ENCODE results near the gene RALGAPB.

RALGAPB gene

GRCh38 chr20:38581830-38582358 lies 109.3 kb downstream of the RALGAPB start:
- DNase-seq (ENCODE audit: low spot score) = no peak
- TF ChIP-seq CTCF (IDR thresholded peaks at IDR 0.05; ENCODE audit: extremely low read depth, insufficient read depth, missing control alignments) = no peak
- in situ Hi-C loops (cut with MboI; ENCODE audit: low pct_unique_long_range_greater_than_20kb, low sequenced_read_pairs, unreplicated experiment) = no loop called here

- in situ Hi-C loops (cut with MboI; ENCODE audit: low pct_unique_long_range_greater_than_20kb, low sequenced_read_pairs, unreplicated experiment) = no loop called here
Observed at GRCh38 chr20:38583306-38583705, 110.7 kb downstream of the RALGAPB start.

GRCh38 chr20:38584099-38584763 lies 111.6 kb downstream of the RALGAPB start:
- no peak for TF ChIP-seq CTCF (IDR thresholded peaks at IDR 0.05; ENCODE audit: extremely low read depth, insufficient read depth, missing control alignments)
- DNase-seq (ENCODE audit: low spot score) = no peak
- in situ Hi-C loops (cut with MboI; ENCODE audit: low pct_unique_long_range_greater_than_20kb, low sequenced_read_pairs, unreplicated experiment) = no loop called here

More at GRCh38 chr20:38583306-38583705, 110.7 kb downstream of the RALGAPB start:
- TF ChIP-seq CTCF (IDR thresholded peaks at IDR 0.05; ENCODE audit: extremely low read depth, insufficient read depth, missing control alignments) = no peak
- DNase-seq (ENCODE audit: low spot score) = no peak

GRCh38 chr20:38585404-38586180 lies 112.9 kb downstream of the RALGAPB start:
- no peak for TF ChIP-seq CTCF (IDR thresholded peaks at IDR 0.05; ENCODE audit: extremely low read depth, insufficient read depth, missing control alignments)
- DNase-seq (ENCODE audit: low spot score) = no peak
- in situ Hi-C loops (cut with MboI; ENCODE audit: low pct_unique_long_range_greater_than_20kb, low sequenced_read_pairs, unreplicated experiment) = no loop called here

GRCh38 chr20:38586181-38586525 lies 113.5 kb downstream of the RALGAPB start:
- no peak for TF ChIP-seq CTCF (IDR thresholded peaks at IDR 0.05; ENCODE audit: extremely low read depth, insufficient read depth, missing control alignments)
- in situ Hi-C loops (cut with MboI; ENCODE audit: low pct_unique_long_range_greater_than_20kb, low sequenced_read_pairs, unreplicated experiment) = no loop called here
- no peak for DNase-seq (ENCODE audit: low spot score)

GRCh38 chr20:38588303-38588702 lies 115.7 kb downstream of the RALGAPB start:
- in situ Hi-C loops (cut with MboI; ENCODE audit: low pct_unique_long_range_greater_than_20kb, low sequenced_read_pairs, unreplicated experiment) = no loop called here
- no peak for TF ChIP-seq CTCF (IDR thresholded peaks at IDR 0.05; ENCODE audit: extremely low read depth, insufficient read depth, missing control alignments)
- no peak for DNase-seq (ENCODE audit: low spot score)
